Retinal pigment epithelial cell (primary cell): ENCODE measurements around the gene EGLN3.

ENCODE experiments used
- DNase-seq: peaks from one replicate; pipeline ENCODE4 v3.0.0-alpha.2; 2010; ENCODE audit warnings: low read depth
- H3K4me3 ChIP-seq: 2 replicates; pipeline ENCODE4 v1.5.1; 2011; ENCODE audit warnings: mild to moderate bottlenecking, low read length, control low read depth, moderate library complexity
- CTCF ChIP-seq: conservative IDR thresholded peaks from 2 replicates; pipeline ENCODE4 v1.5.1; 2011; ENCODE audit warnings: low read depth, low read length, control low read depth, inconsistent platforms

Gene EGLN3

GRCh38 chr14:33945210-33946088, 5.4 kb downstream of the EGLN3 start:
- TF ChIP-seq CTCF: no peak
- DNase-seq: no peak
- H3K4me3 ChIP-seq: no peak overlapping the region

GRCh38 chr14:33943096-33943883, 7.6 kb downstream of the EGLN3 start:
- no peak overlapping the region for H3K4me3 ChIP-seq
- DNase-seq: no peak
- no peak for TF ChIP-seq CTCF

GRCh38 chr14:33941718-33942117, 9.2 kb downstream of the EGLN3 start:
- no peak for TF ChIP-seq CTCF
- no peak overlapping the region for H3K4me3 ChIP-seq
- DNase-seq: no peak

GRCh38 chr14:33940561-33941011, 10.3 kb downstream of the EGLN3 start:
- no peak overlapping the region for H3K4me3 ChIP-seq
- no peak for TF ChIP-seq CTCF
- DNase-seq: no peak

GRCh38 chr14:33938131-33938949, 12.5 kb downstream of the EGLN3 start:
- no peak for TF ChIP-seq CTCF
- no peak for DNase-seq
- H3K4me3 ChIP-seq: peak overlapping the region; percentile 15

GRCh38 chr14:33936391-33936790, 14.5 kb downstream of the EGLN3 start:
- DNase-seq: no peak
- no peak for TF ChIP-seq CTCF
- H3K4me3 ChIP-seq: no peak overlapping the region
